GM19463 (cell line): ENCODE measurements around the gene PHF21A.
A peak's percentile ranks its signal among the peaks of the same experiment; 100 is the strongest.

ENCODE experiments used
- ATAC-seq: cut with Tn5 transposase; IDR thresholded peaks from one replicate; pipeline ENCODE4 v1.9.1; 2021; ENCODE audit warnings: mild to moderate bottlenecking, moderate library complexity; ENCODE audit not compliant: unreplicated experiment

PHF21A gene

GRCh38 chr11:45936511-45937054, 184.7 kb downstream of the PHF21A start:
- no peak for ATAC-seq

DNA sequence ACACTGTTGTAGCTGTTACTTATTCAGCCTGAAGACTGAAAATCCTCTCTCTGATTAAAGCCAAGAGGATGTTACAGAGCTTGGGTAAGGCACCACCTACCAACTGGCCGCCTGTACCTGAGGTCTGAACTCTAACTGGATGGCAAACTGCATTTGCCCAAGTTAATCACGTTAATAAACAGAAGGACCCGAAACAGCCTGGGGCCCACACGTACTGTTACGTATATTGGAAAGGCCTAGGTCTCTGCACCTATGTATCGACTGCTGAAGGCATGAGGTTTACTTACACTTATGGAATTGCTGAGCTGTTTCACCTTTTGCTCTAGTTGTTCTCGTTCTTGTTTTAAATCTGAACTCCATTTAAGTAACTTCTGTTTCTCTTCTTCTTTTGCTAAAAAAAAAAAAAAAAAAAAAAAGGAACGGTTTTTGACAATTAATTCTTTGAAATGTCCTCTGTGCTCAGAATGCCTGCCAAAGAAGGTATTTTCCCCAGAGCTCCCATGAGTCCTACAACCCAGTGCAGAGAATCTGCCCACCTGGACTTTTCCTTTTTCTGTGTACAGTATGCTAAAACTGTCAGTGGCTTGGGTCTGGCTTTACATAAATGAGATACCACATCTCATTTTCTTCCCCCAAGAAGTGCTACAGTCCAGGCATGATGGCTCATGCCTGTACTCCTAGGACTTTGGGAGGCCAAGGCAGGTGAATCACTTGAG, 185.7 kb downstream of the PHF21A start:
- no peak for ATAC-seq

DNA sequence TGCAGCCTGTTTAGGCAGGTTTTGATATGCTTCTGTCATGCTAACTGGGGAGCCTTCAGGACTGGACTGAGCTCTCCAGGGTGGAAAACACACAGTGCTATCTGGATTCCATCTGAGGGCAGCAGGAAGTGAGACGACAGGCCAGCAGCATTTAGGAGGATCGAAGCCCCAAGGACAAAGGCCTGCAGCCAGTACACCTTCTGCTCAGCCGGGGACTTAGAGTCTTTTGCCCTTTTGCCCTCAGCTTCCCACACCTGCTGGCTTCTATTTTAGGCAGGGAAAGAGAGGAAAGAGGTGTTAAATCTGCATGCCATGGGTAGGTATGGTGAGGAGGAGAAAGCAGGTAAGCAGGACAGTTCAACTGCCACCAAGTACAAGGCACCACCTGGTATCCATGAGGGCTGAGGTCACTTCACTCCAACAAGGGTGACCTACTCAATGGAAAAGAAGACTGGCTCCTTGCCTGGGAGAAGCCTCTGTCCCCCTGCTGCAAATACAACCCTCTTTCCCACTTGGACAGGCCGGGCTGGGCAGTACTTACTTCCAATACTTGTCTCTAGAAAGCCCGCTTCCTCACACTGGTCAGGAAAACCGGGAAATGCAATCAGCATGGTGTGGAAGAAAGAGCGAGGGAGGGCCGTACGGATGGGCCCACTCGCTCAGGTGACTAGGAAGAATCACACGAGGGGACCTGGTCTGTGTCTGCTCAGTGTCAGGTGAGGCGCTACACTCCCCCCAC, 186.5 kb downstream of the PHF21A start:
- ATAC-seq: no peak

- ATAC-seq: no peak
Observed at GRCh38 chr11:45933846-45934579, 187.2 kb downstream of the PHF21A start.

GRCh38 chr11:45933131-45933831, 188.0 kb downstream of the PHF21A start:
- ATAC-seq: peak; percentile 22

- no peak for ATAC-seq
Observed at GRCh38 chr11:45932217-45932616, 189.0 kb downstream of the PHF21A start.

GRCh38 chr11:45931739-45932138, 189.5 kb downstream of the PHF21A start:
- ATAC-seq: no peak

DNA sequence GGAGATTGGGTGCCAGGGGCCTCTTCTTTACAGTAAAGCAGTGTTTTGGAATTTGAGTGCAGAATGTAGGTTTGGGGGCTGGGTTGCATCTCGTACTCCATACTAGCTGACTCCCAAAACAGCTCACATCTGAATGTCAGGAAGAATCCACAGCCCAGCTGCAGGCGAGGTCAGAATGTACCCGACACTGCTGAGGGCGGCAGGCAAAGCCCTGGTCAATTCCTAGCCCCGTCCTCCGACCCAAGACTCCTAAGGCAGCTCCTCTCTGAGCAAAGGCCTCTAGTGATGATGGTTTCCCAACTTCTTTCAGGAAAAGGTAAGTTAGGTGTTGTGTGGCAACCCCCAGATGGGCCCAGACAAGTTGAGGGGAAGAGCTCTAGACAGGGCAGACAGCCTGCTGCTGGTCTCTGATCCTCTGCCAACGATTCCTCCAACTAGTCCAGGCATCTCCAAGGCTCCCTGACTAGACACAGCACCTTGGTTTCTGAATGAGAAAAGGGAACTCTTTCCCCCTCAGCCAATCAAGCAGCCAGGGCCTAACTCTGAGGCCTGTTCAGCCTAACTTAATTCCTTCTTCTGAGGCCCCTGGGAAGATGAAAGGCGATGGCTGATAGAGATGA, 190.2 kb downstream of the PHF21A start:
- no peak for ATAC-seq

- ATAC-seq: peak; percentile 87
Observed at GRCh38 chr11:45930031-45930794, 191.0 kb downstream of the PHF21A start.

- peak; percentile 6 for ATAC-seq
Observed at GRCh38 chr11:45929486-45930030, 191.7 kb downstream of the PHF21A start.

GRCh38 chr11:45928535-45929215, 192.6 kb downstream of the PHF21A start:
- ATAC-seq: no peak

DNA sequence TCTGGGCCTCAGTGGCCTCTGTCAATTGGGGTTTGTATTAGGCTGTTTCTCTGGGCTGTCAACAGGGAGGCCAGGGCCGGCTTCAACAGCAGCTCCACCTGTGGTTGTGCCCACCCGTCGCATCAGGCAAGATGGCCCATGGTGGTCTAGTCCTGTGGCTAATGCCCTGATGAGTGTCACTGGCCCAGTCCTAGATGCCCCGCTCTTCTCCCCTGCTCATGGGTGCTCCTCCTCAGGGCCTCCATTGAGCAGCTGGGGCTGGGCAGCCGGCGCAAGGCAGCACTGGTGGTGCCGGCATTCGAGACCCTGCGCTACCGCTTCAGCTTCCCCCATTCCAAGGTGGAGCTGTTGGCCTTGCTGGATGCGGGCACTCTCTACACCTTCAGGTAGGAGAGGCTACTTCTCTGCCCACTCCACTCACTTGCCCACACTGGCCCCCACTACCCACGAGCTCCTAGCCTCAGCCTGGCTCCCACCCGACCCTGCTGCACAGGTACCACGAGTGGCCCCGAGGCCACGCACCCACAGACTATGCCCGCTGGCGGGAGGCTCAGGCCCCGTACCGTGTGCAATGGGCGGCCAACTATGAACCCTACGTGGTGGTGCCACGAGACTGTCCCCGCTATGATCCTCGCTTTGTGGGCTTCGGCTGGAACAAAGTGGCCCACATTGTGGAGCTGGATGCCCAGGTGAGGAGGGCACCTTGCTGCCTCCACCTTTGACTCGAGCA, 193.4 kb downstream of the PHF21A start:
- no peak for ATAC-seq

DNA sequence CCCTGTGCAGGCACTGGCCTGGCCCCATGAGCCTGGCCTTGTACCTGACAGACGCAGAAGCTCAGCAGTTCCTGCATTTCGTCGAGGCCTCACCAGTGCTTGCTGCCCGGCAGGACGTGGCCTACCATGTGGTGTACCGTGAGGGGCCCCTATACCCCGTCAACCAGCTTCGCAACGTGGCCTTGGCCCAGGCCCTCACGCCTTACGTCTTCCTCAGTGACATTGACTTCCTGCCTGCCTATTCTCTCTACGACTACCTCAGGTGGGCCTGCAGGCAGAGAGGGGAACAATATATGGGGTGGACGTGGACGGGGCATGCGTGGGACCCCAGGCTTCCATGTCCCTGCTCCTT, 193.9 kb downstream of the PHF21A start:
- ATAC-seq: no peak

DNA sequence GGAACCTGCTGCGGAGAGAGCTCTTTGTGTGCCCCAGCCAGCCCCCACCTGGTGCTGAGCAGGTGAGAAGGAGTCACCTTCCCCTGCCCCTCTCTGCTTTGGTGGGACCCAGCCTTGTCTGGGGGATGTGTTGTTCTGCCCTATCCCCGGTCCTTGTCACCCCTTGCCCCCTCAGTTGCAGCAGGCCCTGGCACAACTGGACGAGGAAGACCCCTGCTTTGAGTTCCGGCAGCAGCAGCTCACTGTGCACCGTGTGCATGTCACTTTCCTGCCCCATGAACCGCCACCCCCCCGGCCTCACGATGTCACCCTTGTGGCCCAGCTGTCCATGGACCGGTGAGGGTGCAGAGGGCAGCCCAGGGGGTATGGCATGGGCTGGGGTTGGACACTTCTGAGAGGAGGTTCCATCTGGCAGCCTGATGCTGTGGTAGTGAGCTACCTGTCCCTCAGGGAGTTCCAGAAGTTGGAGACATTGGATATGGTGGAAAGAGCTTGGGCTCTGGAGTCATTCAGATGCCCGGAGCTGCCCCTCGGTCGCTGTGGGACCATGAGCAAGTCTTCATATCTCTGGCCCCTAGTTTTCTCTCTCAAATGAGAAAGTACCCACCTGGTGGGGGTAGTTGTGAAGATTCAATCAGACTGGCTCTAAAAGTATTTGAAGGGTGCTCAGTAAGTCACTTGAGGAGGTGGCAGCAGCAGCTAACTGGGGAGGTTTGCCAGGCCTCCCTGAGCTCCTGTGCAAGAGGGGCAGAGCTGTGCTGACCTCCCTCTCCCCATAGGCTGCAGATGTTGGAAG, 194.5 kb downstream of the PHF21A start:
- no peak for ATAC-seq

DNA sequence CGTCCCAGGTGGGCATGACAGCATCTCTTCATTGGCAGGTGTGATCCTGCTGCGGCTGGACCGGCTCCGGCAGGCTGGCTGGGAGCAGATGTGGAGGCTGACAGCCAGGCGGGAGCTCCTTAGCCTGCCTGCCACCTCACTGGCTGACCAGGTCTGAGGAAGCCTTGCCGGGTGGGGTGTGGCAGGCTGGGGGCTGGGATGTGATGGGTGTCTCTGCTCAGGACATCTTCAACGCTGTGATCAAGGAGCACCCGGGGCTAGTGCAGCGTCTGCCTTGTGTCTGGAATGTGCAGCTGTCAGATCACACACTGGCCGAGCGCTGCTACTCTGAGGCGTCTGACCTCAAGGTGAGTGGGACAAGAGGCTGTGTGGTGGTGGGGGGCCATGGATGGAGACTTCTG, 195.3 kb downstream of the PHF21A start:
- ATAC-seq: no peak

- no peak for ATAC-seq
Observed at GRCh38 chr11:45925550-45925949, 195.7 kb downstream of the PHF21A start.

GRCh38 chr11:45924927-45925326, 196.3 kb downstream of the PHF21A start:
- ATAC-seq: no peak
